Measurements from ENCODE around the gene PTPRD.

DNA sequence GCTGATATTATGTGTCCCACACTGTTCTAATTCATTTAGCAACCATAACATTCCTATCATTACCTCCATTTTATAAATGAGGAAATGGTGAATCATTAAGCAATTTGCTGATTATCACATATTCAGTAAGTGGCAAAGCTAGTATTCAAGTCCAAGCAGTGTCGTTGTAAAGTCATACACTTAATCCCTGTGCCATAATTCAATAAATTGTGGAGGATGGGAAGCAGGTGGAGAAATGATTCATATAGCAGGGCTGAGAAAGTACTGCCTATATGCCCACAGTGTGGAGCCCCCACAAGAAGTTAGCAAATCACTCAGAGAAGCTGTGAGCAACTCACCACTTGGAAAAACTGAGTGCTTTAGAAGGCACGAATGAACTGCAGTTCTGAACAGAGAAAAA, 691.0 kb downstream of the PTPRD start:
- TF ChIP-seq RFX5 (IDR thresholded peaks at IDR 0.05; ENCODE audit: low read depth, low read length) (no peak), MXI1 (IDR thresholded peaks at IDR 0.05; ENCODE audit: borderline replicate concordance, low read depth, low read length) (no peak), RAD21 (IDR thresholded peaks at IDR 0.05; ENCODE audit: low read length) (no peak), CHD1 (IDR thresholded peaks at IDR 0.05; ENCODE audit: low read depth, low read length) (no peak), FOS (IDR thresholded peaks at IDR 0.05; ENCODE audit: low read depth, low read length) (no peak), SMC3 (IDR thresholded peaks at IDR 0.05; ENCODE audit: low read depth, low read length) (no peak)
- TF ChIP-seq, protein P1, sequence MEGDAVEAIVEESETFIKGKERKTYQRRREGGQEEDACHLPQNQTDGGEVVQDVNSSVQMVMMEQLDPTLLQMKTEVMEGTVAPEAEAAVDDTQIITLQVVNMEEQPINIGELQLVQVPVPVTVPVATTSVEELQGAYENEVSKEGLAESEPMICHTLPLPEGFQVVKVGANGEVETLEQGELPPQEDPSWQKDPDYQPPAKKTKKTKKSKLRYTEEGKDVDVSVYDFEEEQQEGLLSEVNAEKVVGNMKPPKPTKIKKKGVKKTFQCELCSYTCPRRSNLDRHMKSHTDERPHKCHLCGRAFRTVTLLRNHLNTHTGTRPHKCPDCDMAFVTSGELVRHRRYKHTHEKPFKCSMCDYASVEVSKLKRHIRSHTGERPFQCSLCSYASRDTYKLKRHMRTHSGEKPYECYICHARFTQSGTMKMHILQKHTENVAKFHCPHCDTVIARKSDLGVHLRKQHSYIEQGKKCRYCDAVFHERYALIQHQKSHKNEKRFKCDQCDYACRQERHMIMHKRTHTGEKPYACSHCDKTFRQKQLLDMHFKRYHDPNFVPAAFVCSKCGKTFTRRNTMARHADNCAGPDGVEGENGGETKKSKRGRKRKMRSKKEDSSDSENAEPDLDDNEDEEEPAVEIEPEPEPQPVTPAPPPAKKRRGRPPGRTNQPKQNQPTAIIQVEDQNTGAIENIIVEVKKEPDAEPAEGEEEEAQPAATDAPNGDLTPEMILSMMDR (conservative IDR thresholded peaks at IDR 0.05; ENCODE audit: low read depth, low read length): no peak
- TF ChIP-seq, protein P2, sequence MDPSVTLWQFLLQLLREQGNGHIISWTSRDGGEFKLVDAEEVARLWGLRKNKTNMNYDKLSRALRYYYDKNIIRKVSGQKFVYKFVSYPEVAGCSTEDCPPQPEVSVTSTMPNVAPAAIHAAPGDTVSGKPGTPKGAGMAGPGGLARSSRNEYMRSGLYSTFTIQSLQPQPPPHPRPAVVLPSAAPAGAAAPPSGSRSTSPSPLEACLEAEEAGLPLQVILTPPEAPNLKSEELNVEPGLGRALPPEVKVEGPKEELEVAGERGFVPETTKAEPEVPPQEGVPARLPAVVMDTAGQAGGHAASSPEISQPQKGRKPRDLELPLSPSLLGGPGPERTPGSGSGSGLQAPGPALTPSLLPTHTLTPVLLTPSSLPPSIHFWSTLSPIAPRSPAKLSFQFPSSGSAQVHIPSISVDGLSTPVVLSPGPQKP (IDR thresholded peaks at IDR 0.05; ENCODE audit: borderline replicate concordance, low read depth, low read length): no peak
